Kidney glomerular epithelial cell (primary cell): ENCODE results near the gene IGLL5.

Experiments
- DNase-seq: peaks from one replicate; lab custom pipeline; 2025; lab: John Stamatoyannopoulos, UW

Gene IGLL5

GRCh38 chr22:22938672-22939587, 51.3 kb downstream of the IGLL5 start:
- no peak for DNase-seq

- DNase-seq = no peak
Measured at GRCh38 chr22:22939588-22940368, 52.2 kb downstream of the IGLL5 start.

GRCh38 chr22:22940961-22941605, 53.5 kb downstream of the IGLL5 start:
- DNase-seq = no peak

GRCh38 chr22:22941831-22942510, 54.4 kb downstream of the IGLL5 start:
- DNase-seq = no peak

- DNase-seq = peak; percentile 15
Measured at GRCh38 chr22:22942511-22943329, 55.1 kb downstream of the IGLL5 start.

GRCh38 chr22:22943521-22944267, 56.1 kb downstream of the IGLL5 start:
- DNase-seq = no peak

GRCh38 chr22:22944268-22944985, 56.8 kb downstream of the IGLL5 start:
- no peak for DNase-seq

GRCh38 chr22:22945195-22945594, 57.6 kb downstream of the IGLL5 start:
- DNase-seq = no peak
